SW 1271 (cell line): ENCODE measurements around the gene SH2D3A.
"Not testable (repeated sequence)": the region's sequence is repeated elsewhere in the genome, so short reads cannot be mapped to it uniquely, and the experiment has no call there.

Experiments
- DNase-seq, 2 experiments: peaks; one replicate each; lab custom pipeline; 2025; lab: John Stamatoyannopoulos, UW

The SH2D3A gene

DNA sequence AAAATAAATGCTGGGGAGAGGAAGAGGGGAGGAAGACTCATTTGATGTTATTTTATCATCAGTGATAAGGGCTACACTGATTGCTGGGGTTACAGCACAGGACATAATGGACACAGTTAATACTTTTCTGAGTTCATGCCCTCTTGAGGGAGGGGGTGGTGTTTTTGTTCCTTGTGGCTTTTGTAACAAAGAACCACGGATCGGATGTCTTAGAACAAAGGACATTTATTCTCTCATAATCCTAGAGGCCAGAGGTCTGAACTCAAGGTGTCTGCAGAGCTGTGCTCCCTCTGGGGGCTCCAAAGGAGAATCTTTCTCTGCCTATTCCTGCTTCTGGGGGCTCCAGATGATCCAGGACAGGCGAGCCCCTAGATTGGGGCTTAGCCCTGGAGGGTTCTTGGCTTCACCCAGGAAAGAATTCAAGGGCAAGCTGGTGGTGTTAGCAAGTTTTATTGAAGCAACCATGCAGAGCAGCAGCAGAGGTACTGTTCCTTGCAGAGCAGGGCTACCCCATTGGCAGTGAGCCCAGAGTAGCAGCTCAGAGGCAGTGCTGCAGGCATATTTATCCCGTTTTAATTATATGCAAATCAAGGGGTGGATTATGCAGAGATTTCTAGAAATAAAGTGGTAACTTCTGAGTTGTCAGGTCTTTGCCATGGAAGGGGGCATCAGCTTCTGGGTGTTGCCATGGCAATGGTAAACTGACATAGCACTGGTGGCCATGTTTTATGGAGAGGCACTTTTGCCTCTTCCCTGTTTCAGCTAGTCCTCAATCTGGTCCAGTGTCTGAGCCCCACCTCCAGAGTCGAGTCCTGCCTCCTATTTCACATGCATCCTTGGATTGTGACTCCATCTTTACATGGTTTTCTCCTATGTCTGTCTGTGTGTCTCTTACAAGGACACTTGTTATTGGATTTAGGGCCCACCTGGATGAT is 23.2 kb upstream of the SH2D3A start:
- no peak for DNase-seq

DNA sequence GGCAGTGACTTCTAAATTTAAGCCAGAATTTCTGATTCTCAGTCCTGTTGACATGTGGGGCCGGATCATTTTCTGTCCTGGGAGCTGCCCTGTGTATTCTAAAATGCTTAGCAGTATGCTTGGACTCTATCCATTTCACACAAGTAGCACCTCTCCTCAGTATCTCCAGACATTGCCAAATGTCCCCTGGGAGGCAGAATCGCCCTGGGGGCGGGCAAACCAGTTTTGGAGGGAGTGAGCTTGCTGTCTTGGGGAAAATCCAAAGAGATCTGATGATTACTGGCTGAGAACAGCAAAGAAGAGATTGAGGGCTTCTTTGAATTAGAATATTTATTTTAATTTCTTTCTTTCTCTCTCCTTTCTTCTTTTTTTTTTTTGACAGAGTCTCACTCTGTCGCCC is 21.7 kb upstream of the SH2D3A start:
- no peak for DNase-seq

DNA sequence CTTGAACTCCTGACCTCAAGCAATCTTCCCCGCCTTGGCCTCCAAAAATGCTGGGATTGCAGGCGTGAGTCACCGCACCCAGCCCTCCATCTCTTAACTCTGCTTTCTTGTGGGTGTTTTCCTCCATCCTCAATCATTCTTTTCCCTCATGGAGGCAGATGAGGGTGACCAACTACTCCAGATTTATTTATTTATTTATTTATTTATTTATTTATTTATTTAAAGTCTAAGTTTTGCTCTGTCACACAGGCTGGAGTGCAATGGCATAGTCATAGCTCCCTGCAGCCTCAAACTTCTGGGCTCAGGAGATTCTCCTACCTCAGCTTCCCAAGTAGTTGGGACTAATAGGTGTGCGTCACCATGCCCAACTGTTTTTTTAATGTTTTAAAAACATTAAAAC is 20.2 kb upstream of the SH2D3A start:
- no peak for DNase-seq

GRCh38 chr19:6779206-6779605 is 12.0 kb upstream of the SH2D3A start:
- peak in 1 of 2 experiments; percentile 34 for DNase-seq

DNA sequence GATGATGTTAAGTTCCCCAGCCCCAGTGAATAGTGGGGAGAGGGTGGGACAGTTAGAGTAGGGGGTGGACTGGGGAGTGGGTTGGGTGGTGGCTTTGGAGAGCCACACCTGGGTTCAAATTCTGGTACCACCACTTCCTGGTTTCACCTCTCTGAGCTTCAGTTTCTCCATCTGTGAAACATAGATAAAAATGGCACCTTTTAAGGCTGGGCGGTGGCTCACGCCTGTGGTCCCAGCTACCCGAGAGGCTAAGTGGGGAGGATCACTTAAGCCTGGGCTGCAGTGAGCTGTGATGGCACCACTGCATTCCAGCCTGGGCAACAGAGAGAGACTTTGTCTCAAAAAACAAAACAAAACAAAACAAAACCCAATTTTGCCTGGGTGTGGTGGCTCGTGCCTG is 11.2 kb upstream of the SH2D3A start:
- DNase-seq: no peak

DNA sequence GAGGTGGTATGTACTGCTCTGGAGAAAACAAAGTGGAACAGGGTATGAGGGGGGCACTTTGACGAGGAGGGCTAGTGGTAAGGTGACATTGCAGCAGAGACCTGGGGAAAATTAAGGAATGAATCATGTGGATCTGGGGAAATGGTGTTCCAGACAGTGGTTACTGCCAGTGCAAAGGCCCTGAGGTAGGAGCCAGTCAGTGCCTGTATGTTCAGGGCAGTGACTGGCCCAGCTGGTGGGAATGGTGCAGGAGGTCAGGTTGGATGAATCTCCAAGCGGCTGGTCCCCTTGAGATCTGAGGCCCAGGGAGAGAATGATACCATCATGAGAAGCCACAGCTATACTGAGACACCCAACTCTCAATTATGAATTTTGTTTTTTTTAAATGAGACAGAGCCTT is 10.2 kb upstream of the SH2D3A start:
- DNase-seq: no peak

GRCh38 chr19:6776999-6777398 is 9.8 kb upstream of the SH2D3A start:
- no peak for DNase-seq

DNA sequence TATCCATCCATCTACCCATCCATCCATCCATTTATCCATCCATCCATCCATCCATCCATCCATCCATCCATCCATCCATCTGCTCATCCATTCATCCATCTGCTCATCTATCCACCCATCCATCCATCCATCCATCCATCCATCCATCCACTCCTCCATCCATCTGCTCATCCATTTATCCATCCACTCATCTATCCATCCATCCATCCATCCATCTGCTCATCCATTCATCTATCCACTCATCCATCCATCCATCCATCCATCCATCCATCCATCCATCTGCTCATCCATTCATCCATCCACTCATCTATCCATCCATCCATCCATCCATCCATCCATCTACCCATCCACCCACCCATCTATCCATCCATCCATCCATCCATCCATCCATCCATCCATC is 8.8 kb upstream of the SH2D3A start:
- not testable (repeated sequence) for DNase-seq

GRCh38 chr19:6774821-6775707 is 7.8 kb upstream of the SH2D3A start:
- DNase-seq: no peak

- no peak for DNase-seq
Measured at GRCh38 chr19:6773323-6773931, 6.2 kb upstream of the SH2D3A start.

- DNase-seq: no peak
Measured at GRCh38 chr19:6772866-6773322, 5.7 kb upstream of the SH2D3A start.

- no peak for DNase-seq
Measured at GRCh38 chr19:6772028-6772865, 5.0 kb upstream of the SH2D3A start, which contains the start of gene VAV1. Gene VAV1, plus strand, starts transcription at chr19:6772708. Its CDS starts 100 bp downstream, at chr19:6772808.

DNA sequence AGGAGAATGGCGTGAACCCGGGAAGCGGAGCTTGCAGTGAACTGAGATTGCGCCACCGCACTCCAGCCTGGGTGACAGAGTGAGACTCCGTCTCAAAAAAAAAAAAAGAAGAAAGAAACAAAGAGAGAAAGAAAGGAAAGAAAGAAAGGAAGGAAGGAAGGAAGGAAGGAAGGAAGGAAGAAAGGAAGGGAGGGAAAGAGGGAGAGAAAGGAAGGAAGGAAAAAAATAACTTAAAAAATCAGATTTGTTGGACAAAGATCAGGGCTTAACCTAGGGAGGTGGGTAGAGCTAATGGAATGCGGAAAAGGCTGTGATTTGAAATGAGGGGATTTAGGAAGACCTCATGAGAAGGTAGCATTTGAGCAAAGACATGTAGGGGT is 4.4 kb upstream of the SH2D3A start:
- DNase-seq: not testable (repeated sequence)

- DNase-seq: no peak
Measured at GRCh38 chr19:6769006-6769619, 1.9 kb upstream of the SH2D3A start.

- no peak for DNase-seq
Measured at GRCh38 chr19:6768236-6768785, 1.1 kb upstream of the SH2D3A start.

- DNase-seq: no peak
Measured at GRCh38 chr19:6767081-6767356, 216 bp downstream of the SH2D3A start.

GRCh38 chr19:6766357-6767080 is 716 bp downstream of the SH2D3A start:
- no peak for DNase-seq

DNA sequence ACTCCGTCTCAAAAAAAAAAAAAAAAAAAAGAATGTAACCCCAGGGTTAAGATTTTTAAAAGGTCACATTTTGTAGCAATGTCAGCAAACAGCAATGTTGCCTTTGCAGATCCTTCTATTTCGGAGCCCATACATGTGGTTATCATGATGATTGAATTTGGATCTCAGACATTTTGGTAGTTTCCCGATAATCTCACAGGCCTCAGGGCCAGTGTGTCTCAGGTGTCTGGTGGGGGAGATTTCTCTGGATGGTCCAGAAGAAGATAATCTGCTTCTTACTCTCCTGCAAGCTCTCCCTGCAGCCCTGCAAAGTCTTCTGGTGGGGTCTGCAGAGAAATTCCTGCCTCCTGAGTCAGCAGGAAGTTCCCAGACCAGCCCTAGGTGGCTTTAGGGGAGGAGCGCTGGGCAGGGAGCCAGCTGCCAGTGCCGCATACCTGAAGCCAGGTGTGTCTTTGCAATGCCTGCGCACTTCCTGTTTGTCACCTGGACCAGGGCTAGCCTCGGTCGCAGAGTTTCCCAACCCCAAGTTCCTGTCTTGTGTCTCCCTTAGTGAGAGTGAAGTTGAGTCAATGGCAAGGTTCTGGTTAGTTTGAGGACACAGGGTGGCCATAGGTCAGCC is 1.4 kb downstream of the SH2D3A start:
- DNase-seq: no peak

DNA sequence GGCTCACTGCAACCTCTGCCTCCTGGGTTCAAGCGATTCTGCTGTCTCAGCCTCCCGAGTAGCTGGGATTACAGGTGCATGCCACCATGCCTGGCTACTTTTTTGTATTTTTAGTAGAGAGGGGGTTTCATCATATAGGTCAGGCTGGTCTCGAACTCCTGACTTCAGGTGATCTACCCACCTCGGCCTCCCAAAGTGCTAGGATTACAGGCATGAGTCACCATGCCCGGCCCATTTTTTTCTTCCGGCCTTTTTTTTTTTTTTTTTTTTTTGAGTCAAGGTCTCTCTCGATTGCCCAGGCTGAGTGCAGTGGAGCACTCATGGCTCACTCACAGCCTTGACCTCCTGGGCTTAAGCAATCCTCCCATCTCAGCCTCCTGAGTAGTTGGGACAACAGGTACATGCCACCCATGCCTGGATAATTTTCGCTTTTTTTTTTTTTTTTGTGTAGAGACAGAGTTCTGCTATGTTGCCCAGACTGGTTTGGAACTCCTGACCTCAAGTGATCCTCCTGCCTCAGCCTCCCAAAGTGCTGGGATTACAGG is 4.9 kb downstream of the SH2D3A start:
- DNase-seq: not testable (repeated sequence)
